Breast epithelium (tissue), 4 donors: ENCODE results near the gene PIK3R1. TPM values are rescaled to one million over a fixed set of nuclear protein-coding genes. Genes with fewer than 3 reads are reported as not detected.

Source experiments
- DNase-seq, 2 donors: peaks; one replicate each; pipeline ENCODE4 v3.0.0-alpha.2; 2019; ENCODE audit warnings: low spot score in 2 of 2
- H3K27ac ChIP-seq, 2 donors: fragments of 200-600 bp; sonication (generic) in 1 of 2; one replicate each; pipeline ENCODE4 v1.5.1; 2016 to 2019; ENCODE audit warnings: mild to moderate bottlenecking in 1 of 2
- H3K27me3 ChIP-seq, 2 donors: fragments of 200-600 bp; sonication (generic) in 1 of 2; one replicate each; pipeline versions ENCODE4 v1.5.1 to v1.6.0; 2017 to 2019; ENCODE audit warnings: control low read depth in 1 of 2, mild to moderate bottlenecking in 1 of 2
- H3K36me3 ChIP-seq: fragments of 200-600 bp; one replicate; pipeline ENCODE4 v1.5.1; 2019
- H3K4me1 ChIP-seq, 2 donors: fragments of 200-600 bp; sonication (generic); one replicate each; pipeline ENCODE4 v1.5.1; 2016 to 2019; ENCODE audit warnings: control low read depth in 1 of 2
- H3K4me3 ChIP-seq, 3 donors: fragments of 200-600 bp; sonication (generic); 1 replicate in 2 of 3; 2 replicates in 1 of 3; pipeline ENCODE4 v1.5.1; 2016 to 2019; ENCODE audit warnings: mild to moderate bottlenecking in 3 of 3, moderate library complexity in 2 of 3
- H3K9me3 ChIP-seq, 2 donors: fragments of 200-600 bp; sonication (generic) in 1 of 2; one replicate each; pipeline ENCODE4 v1.5.1; 2016 to 2019; ENCODE audit warnings: control low read depth in 1 of 2
- CTCF ChIP-seq, 3 donors: fragments of 450-650 bp; IDR thresholded peaks; one replicate each; pipeline ENCODE4 v1.5.1; 2016 to 2017; ENCODE audit warnings: antibody characterized with exemption in 3 of 3, mild to moderate bottlenecking in 3 of 3, moderate library complexity in 3 of 3
- POLR2A ChIP-seq: fragments of 450-650 bp; IDR thresholded peaks from one replicate; pipeline ENCODE4 v1.6.1; 2016; ENCODE audit warnings: antibody characterized with exemption, mild to moderate bottlenecking, moderate library complexity
- POLR2AphosphoS5 ChIP-seq, 3 donors: sonication (generic); formaldehyde crosslinking; IDR thresholded peaks; one replicate each; pipeline ENCODE4 v1.6.1; 2017; ENCODE audit warnings: antibody characterized with exemption in 3 of 3
- intact Hi-C: fragments of 100-400 bp; cut with DNase I; formaldehyde crosslinking; loops from one replicate; pipeline ENCODE4 v1.15.1; 2023; ENCODE audit warnings: low total_unique reads
- total RNA-seq, 3 donors: library from RNA; depleted of rRNA; stranded (reverse); fragments of >200 nt; gene quantifications; one replicate each; pipeline ENCODE4 v1.1.0, GENCODE V29; 2016

Gene PIK3R1
- 100 to 1,000 TPM; 193 to 429 (median 275) TPM for total RNA-seq

DNA sequence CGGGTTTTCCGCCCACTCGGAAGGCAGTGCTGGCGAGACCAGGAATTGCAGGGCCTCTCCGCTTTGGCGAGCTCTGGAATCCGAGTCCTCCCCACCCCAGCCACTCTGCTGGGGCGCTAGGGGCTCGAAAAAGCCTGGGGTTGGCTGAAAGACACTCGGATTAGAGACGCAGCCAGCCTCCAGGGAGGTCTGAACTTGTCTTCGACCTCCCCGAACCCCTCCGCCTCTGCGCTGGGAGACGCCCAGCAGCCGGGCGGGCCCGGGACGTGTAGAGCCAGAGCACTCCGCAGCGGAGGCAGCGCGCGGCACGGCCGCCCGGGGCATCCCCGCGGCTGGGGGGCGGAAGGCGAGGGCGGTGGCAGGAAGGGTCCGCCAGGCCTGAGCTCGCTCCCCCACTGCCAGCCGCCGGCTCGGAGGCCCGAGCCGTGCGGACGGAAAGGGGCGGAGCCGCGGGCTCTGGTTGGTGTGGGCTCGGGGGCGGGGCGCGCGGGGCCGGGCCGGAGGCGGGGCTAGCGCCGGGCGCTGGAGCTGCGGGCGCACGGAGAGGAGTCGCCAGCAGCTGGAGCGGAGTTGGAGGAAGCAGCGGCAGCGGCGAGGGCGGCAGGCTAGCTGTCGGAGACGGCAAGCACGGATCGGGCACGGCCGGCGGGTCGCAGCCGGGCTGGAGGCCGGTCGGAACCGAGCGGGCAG lies at the start of gene PIK3R1:
TSS of gene PIK3R1 (plus strand) at position 549 of the 690 bp plus-strand sequence. CDS start 10,920 bp downstream, outside the sequence.
- H3K4me1 ChIP-seq = no peaks in the 10 kb centered on the region
- H3K4me3 ChIP-seq = peak within 1 kb of the TSS; percentile 84 to 98 (median 96)
- H3K27me3 ChIP-seq = no peaks in the 10 kb centered on the region
- TF ChIP-seq POLR2AphosphoS5 (IDR thresholded peaks at IDR 0.05) = peak; percentile 79 to 93 (median 84)
- peak in 2 of 3 donors; percentile 70 to 85 for TF ChIP-seq CTCF (IDR thresholded peaks at IDR 0.05)
- peak; percentile 65 for TF ChIP-seq POLR2A
- intact Hi-C loops = no loop called here
- H3K27ac ChIP-seq = peak within 1 kb of the TSS; percentile 98 to 99
- H3K36me3 ChIP-seq = no peaks in the 10 kb centered on the region
- no peaks in the 10 kb centered on the region for H3K9me3 ChIP-seq
- peak; percentile 95 to 96 for DNase-seq

DNA sequence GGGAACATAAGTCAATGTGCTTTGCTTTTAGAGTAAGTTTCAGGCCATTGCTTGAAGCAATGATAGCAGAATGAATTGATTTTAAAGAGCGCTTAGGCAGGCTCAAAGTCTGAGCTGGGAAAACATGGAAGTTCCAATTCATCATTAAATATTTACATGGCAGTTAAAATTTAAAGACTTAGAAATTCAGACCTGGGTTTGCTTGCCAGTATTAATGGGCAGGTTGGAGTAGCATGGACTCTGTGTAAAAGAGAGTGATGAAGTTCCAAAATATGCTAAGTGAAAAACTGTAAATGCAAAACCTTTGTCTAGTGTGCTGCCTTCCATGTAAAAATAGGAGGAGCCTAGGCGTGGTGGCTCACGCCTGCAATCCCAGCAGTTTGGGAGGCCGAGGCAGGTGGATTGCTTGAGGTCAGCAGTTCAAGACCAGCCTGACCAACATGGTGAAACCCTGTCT lies 48.3 kb upstream of the PIK3R1 start:
- no peak for TF ChIP-seq POLR2A
- no peak for TF ChIP-seq POLR2AphosphoS5 (IDR thresholded peaks at IDR 0.05)
- no peak for TF ChIP-seq CTCF (IDR thresholded peaks at IDR 0.05)
- no peaks in the 10 kb centered on the region for H3K36me3 ChIP-seq
- no peak overlapping the region for H3K4me3 ChIP-seq
- intact Hi-C loops = no loop called here
- no peak for DNase-seq
- H3K4me1 ChIP-seq = no peaks in the 10 kb centered on the region
- H3K27me3 ChIP-seq = no peaks in the 10 kb centered on the region
- no peaks in the 10 kb centered on the region for H3K9me3 ChIP-seq
- no peak overlapping the region for H3K27ac ChIP-seq

DNA sequence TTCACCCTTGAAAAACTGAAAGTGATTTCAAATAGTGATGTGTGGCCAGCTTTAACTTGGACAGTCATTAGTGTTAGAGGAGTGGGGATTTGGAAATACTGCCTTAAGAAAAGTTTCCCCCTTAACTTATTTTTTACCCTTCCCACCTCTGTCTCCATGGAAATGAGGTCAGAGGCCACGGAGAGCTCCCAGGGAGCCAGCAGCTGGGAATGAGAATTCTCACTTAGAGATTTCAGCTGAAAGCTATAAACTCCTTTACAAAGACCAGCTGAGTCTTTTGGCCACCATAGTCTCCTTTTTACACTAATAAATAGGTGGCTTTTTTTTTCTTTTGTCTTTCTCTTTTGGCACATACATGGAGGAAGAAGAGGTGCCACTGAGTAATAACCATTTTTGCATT lies 45.7 kb upstream of the PIK3R1 start:
- no peaks in the 10 kb centered on the region for H3K27me3 ChIP-seq
- no peak overlapping the region for H3K4me3 ChIP-seq
- intact Hi-C loops = no loop called here
- no peak for DNase-seq
- H3K4me1 ChIP-seq = no peaks in the 10 kb centered on the region
- H3K9me3 ChIP-seq = no peaks in the 10 kb centered on the region
- H3K36me3 ChIP-seq = no peaks in the 10 kb centered on the region
- TF ChIP-seq POLR2A (no peak), POLR2AphosphoS5 (IDR thresholded peaks at IDR 0.05) (no peak), CTCF (IDR thresholded peaks at IDR 0.05) (no peak)
- H3K27ac ChIP-seq = peak overlapping the region in 1 of 2 donors; percentile 25

GRCh38 chr5:68170826-68171558 lies 44.6 kb upstream of the PIK3R1 start:
- H3K27ac ChIP-seq = peak overlapping the region; percentile 55 to 68
- DNase-seq = peak in 1 of 2 donors; percentile 73
- no peaks in the 10 kb centered on the region for H3K36me3 ChIP-seq
- no peaks in the 10 kb centered on the region for H3K4me1 ChIP-seq
- no peaks in the 10 kb centered on the region for H3K9me3 ChIP-seq
- H3K27me3 ChIP-seq = no peaks in the 10 kb centered on the region
- no peak overlapping the region for H3K4me3 ChIP-seq
- TF ChIP-seq CTCF (IDR thresholded peaks at IDR 0.05) (no peak), POLR2A (no peak), POLR2AphosphoS5 (IDR thresholded peaks at IDR 0.05) (peak; percentile 73 to 97 (median 84))
- intact Hi-C loops = no loop called here

- Histone ChIP-seq H3K4me3 (no peak overlapping the region), H3K36me3 (no peaks in the 10 kb centered on the region), H3K4me1 (no peaks in the 10 kb centered on the region), H3K9me3 (no peaks in the 10 kb centered on the region), H3K27me3 (no peaks in the 10 kb centered on the region), H3K27ac (peak overlapping the region; percentile 56 to 73)
- intact Hi-C loops = no loop called here
- no peak for DNase-seq
- TF ChIP-seq POLR2AphosphoS5 (IDR thresholded peaks at IDR 0.05) (peak in 1 of 3 donors; percentile 51), CTCF (IDR thresholded peaks at IDR 0.05) (no peak)
Observed at GRCh38 chr5:68172314-68172713, 43.2 kb upstream of the PIK3R1 start.
